ENCODE data around the gene BMP2K.
"Not testable (repeated sequence)": the region's sequence is repeated elsewhere in the genome, so short reads cannot be mapped to it uniquely, and the experiment has no call there.

BMP2K gene

DNA sequence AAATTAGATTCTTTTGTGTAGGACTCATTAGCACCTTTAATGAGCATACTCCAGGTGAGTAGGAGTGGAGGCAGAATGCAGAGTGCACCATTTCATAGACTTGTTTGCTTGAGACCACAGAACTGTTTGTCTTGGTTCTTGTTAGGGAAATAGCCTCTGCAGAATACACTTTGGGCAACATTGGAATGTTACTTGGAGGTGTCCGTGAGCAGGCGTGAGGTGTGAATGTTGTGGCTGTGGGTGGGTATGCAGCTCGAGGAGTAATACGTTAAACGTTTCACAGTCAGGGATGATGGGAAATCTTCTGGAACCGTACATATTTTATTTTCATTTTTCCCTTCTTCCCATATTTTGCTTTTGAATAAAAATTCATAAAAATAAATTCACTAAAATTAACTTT, 131.5 kb downstream of the BMP2K start:
- no peak for FAIRE-seq
- no peak for DNase-seq (ENCODE audit: insufficient read length, low spot score)
- TF ChIP-seq POLR2A (IDR thresholded peaks at IDR 0.05; ENCODE audit: low read depth, low read length) (no peak), TAF1 (IDR thresholded peaks at IDR 0.05; ENCODE audit: low read depth, low read length) (no peak), POLR2AphosphoS5 (IDR thresholded peaks at IDR 0.05; ENCODE audit: low read depth, low read length) (no peak), SPI1 (IDR thresholded peaks at IDR 0.05; ENCODE audit: low read depth, low read length) (no peak), POU2F2 (IDR thresholded peaks at IDR 0.05; ENCODE audit: low read depth, low read length) (no peak), PAX5 (IDR thresholded peaks at IDR 0.05; ENCODE audit: insufficient read depth, low read length, severe bottlenecking) (no peak)

DNA sequence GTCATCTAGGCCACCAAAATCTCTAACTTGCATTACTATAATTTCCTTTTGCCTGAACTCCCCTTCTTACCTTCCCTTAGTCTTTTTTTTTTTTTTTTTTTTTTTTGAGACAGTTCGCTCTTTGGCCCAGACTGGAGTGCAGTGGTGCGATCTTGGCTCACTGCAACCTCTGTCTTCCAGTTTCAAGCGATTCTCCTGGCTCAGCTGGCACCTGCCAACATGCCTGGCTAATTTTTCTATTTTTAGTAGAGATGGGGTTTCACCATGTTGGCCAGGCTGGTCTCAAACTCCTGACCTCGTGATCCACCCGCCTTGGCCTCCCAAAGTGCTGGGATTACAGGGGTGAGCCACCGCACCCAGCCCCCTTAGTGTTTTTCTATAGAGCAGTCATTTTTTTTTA, 132.8 kb downstream of the BMP2K start:
- not testable (repeated sequence) for FAIRE-seq; DNase-seq (ENCODE audit: insufficient read length, low spot score)

DNA sequence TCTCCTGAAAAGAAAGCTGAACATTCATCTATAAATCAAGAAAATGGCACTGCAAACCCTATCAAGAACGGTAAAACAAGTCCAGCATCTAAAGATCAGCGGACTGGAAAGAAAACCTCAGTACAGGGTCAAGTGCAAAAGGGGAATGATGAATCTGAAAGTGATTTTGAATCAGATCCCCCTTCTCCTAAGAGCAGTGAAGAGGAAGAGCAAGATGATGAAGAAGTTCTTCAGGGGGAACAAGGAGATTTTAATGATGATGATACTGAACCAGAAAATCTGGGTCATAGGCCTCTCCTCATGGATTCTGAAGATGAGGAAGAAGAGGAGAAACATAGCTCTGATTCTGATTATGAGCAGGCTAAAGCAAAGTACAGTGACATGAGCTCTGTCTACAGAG, 134.5 kb downstream of the BMP2K start:
- no peak for DNase-seq (ENCODE audit: insufficient read length, low spot score)
- FAIRE-seq: no peak
- TF ChIP-seq PAX5 (IDR thresholded peaks at IDR 0.05; ENCODE audit: insufficient read depth, low read length, severe bottlenecking) (no peak), TAF1 (IDR thresholded peaks at IDR 0.05; ENCODE audit: low read depth, low read length) (no peak), SPI1 (IDR thresholded peaks at IDR 0.05; ENCODE audit: low read depth, low read length) (no peak), POU2F2 (IDR thresholded peaks at IDR 0.05; ENCODE audit: low read depth, low read length) (no peak), POLR2A (IDR thresholded peaks at IDR 0.05; ENCODE audit: low read depth, low read length) (no peak), POLR2AphosphoS5 (IDR thresholded peaks at IDR 0.05; ENCODE audit: low read depth, low read length) (no peak)

DNA sequence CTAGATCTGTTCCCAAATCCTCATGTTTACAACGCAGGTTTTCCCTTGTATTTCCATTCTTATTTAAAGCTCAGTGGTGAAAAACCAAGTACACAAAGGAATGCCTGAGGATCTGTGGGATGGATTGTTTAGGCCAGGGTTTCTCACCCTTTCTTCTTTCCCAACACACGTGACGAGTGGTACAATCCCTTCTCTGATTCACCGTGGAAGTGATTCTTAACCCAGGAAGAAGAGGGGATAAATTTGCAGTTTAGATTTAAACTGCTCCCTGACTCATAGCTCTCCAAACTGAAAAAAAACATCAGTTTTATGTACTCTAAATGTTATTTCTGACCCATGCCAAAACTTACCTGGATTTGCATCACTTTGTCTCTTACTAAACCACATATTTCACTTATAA, 146.1 kb downstream of the BMP2K start:
- FAIRE-seq: peak; percentile 16
- DNase-seq (ENCODE audit: insufficient read length, low spot score): no peak
- no peak for TF ChIP-seq POLR2AphosphoS5 (IDR thresholded peaks at IDR 0.05; ENCODE audit: low read depth, low read length)
- TF ChIP-seq PAX5 (IDR thresholded peaks at IDR 0.05; ENCODE audit: insufficient read depth, low read length, severe bottlenecking): no peak
- TF ChIP-seq TAF1 (IDR thresholded peaks at IDR 0.05; ENCODE audit: low read depth, low read length): no peak
- TF ChIP-seq POU2F2 (IDR thresholded peaks at IDR 0.05; ENCODE audit: low read depth, low read length): no peak
- TF ChIP-seq POLR2A (IDR thresholded peaks at IDR 0.05; ENCODE audit: low read depth, low read length): no peak
- no peak for TF ChIP-seq SPI1 (IDR thresholded peaks at IDR 0.05; ENCODE audit: low read depth, low read length)

DNA sequence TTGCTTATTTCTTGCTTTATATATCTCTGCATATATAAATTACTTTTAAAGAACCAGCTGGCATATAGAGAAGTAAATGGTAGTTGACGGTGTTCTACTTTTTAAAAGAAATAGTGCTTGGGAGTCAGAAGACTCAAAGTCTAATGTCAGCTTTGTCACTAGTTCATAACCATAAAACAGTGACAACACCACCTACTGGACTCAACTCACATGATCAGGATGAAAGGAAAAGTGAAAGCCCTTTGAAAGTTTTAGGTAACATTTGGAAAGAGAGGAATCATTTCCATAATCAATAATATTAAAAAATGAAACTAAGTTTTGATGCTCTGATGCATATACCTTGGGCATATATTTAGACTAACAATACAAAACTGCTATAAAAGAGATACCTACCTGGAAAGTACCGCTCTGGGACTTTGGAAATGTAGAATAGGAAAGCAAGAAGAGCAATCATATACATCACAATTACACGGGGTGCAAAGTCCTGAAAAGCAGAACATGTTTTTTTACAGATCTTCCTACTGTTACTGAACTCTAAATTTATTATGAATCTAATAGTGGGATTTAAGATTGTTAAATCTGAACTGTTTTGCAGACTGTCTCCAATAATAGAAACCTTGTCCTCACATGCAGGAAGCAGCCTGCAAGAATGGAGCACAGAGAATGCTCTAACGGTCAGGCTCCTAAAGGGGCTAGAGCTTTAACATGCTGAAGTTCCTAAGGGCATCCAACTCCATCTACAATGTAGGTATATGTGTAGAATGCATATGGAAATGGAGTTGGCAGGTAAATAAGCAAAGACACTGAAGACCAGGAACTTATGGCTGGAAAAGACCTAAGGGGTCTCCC, 147.5 kb downstream of the BMP2K start:
- TF ChIP-seq POLR2AphosphoS5 (IDR thresholded peaks at IDR 0.05; ENCODE audit: low read depth, low read length) (no peak), POU2F2 (IDR thresholded peaks at IDR 0.05; ENCODE audit: low read depth, low read length) (no peak), TAF1 (IDR thresholded peaks at IDR 0.05; ENCODE audit: low read depth, low read length) (no peak), SPI1 (IDR thresholded peaks at IDR 0.05; ENCODE audit: low read depth, low read length) (no peak), POLR2A (IDR thresholded peaks at IDR 0.05; ENCODE audit: low read depth, low read length) (no peak), PAX5 (IDR thresholded peaks at IDR 0.05; ENCODE audit: insufficient read depth, low read length, severe bottlenecking) (no peak)

DNA sequence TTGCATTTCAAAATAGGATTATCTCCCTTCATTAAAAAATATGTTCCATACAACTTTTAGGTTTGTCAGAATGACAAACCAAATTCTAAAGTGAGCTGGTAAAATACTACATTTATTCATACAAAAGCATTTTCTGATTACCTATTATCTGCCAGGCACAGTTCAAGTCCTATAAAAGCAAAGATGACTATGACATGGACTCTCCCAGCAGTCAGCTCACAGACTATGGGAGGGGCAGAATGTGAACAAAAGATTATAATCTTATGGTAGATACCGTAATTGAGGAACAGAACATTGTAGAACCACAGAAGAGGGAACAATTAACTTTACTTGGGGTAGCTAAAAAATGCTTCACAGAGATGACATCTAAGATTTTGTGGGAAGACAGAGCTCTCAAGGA, 150.7 kb downstream of the BMP2K start:
- no peak for TF ChIP-seq POLR2AphosphoS5 (IDR thresholded peaks at IDR 0.05; ENCODE audit: low read depth, low read length)
- TF ChIP-seq TAF1 (IDR thresholded peaks at IDR 0.05; ENCODE audit: low read depth, low read length): no peak
- no peak for TF ChIP-seq POLR2A (IDR thresholded peaks at IDR 0.05; ENCODE audit: low read depth, low read length)
- TF ChIP-seq SPI1 (IDR thresholded peaks at IDR 0.05; ENCODE audit: low read depth, low read length): no peak
- no peak for TF ChIP-seq POU2F2 (IDR thresholded peaks at IDR 0.05; ENCODE audit: low read depth, low read length)
- TF ChIP-seq PAX5 (IDR thresholded peaks at IDR 0.05; ENCODE audit: insufficient read depth, low read length, severe bottlenecking): no peak
- DNase-seq (ENCODE audit: insufficient read length, low spot score) (no peak), FAIRE-seq (no peak)

More for the DNA sequence above, 147.5 kb downstream of the BMP2K start:
- DNase-seq (ENCODE audit: insufficient read length, low spot score): no peak
- FAIRE-seq: peak; percentile 66

DNA sequence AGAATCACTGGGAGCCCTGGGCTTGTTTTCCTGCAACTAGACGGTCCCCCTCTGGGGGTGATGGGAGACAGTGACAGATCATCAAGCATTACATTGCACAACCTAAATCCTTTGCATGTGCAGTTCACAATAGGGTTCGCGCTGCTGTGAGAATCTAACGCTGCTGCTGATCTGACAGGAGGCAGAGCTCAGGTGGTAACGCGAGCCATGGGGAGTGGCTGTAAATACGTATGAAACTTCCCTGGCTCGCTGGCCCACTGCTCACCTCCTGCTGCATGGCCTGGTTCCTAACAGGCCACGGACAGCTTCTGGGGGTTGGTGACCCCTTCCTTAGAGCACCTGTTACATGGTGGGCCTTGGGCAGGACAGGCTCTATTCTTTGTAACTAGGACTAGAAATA, 152.7 kb downstream of the BMP2K start:
- TF ChIP-seq SPI1 (IDR thresholded peaks at IDR 0.05; ENCODE audit: low read depth, low read length) (no peak), POLR2A (IDR thresholded peaks at IDR 0.05; ENCODE audit: low read depth, low read length) (no peak), POU2F2 (IDR thresholded peaks at IDR 0.05; ENCODE audit: low read depth, low read length) (no peak), PAX5 (IDR thresholded peaks at IDR 0.05; ENCODE audit: insufficient read depth, low read length, severe bottlenecking) (no peak), POLR2AphosphoS5 (IDR thresholded peaks at IDR 0.05; ENCODE audit: low read depth, low read length) (no peak), TAF1 (IDR thresholded peaks at IDR 0.05; ENCODE audit: low read depth, low read length) (no peak)
- no peak for DNase-seq (ENCODE audit: insufficient read length, low spot score)
- no peak for FAIRE-seq

DNA sequence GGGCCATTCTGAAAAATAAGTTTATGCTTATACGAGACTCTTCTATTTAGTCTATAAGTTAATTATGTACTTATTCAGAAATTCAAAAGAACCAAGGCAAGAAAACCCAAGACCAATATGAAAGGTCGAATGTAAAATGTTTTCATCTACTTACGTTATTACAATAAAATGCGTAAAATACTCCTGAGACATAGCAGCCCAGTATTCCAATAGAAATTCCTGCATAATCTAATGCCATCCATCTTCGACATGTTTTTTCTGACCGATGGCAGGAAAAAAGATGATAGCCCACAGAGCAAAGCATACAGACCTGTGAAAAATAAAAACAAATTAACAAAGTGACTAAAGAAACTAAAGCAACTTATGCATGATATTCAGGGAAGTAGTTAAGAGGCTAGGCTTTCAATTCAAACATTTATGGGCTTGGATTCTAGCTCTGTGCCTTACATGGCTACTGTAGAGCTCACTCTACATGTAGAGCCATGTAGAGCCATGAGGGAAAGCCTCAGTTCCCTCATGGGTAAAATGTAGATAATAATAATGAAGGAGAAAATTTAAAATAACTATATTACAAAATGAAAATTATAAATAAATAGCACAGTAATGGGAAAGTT, 154.0 kb downstream of the BMP2K start:
- DNase-seq (ENCODE audit: insufficient read length, low spot score): no peak
- TF ChIP-seq SPI1 (IDR thresholded peaks at IDR 0.05; ENCODE audit: low read depth, low read length) (no peak), TAF1 (IDR thresholded peaks at IDR 0.05; ENCODE audit: low read depth, low read length) (no peak), PAX5 (IDR thresholded peaks at IDR 0.05; ENCODE audit: insufficient read depth, low read length, severe bottlenecking) (no peak), POLR2A (IDR thresholded peaks at IDR 0.05; ENCODE audit: low read depth, low read length) (no peak), POLR2AphosphoS5 (IDR thresholded peaks at IDR 0.05; ENCODE audit: low read depth, low read length) (no peak), POU2F2 (IDR thresholded peaks at IDR 0.05; ENCODE audit: low read depth, low read length) (no peak)
- no peak for FAIRE-seq

DNA sequence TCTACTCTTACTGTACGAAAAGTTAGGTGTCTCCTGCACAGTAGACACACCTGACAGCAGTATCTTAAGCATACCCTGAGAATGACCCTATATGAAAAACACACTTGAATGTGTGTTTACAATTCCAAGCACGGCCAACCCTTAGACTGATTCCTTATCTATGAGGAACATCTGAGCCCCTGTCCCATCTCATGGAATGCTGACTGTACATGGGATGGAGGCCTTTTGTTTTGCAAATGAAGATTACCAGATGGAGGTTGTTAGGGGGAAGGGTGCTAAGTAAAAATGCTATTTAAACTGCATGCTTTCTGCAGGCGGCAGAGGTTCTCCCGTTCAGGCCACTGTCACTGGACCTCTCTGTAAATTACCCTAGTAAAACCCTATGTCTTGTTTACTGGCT, 160.8 kb downstream of the BMP2K start:
- DNase-seq (ENCODE audit: insufficient read length, low spot score) (no peak), FAIRE-seq (no peak)
- TF ChIP-seq POLR2A (IDR thresholded peaks at IDR 0.05; ENCODE audit: low read depth, low read length) (no peak), SPI1 (IDR thresholded peaks at IDR 0.05; ENCODE audit: low read depth, low read length) (no peak), TAF1 (IDR thresholded peaks at IDR 0.05; ENCODE audit: low read depth, low read length) (no peak), POU2F2 (IDR thresholded peaks at IDR 0.05; ENCODE audit: low read depth, low read length) (no peak), PAX5 (IDR thresholded peaks at IDR 0.05; ENCODE audit: insufficient read depth, low read length, severe bottlenecking) (no peak), POLR2AphosphoS5 (IDR thresholded peaks at IDR 0.05; ENCODE audit: low read depth, low read length) (no peak)
